HepG2 (cell line): ENCODE results near the gene PDE9A. TPM values are rescaled to one million over a fixed set of nuclear protein-coding genes. Genes with fewer than 3 reads are reported as not detected.

ENCODE experiments used
- AHR ChIP-seq: IDR thresholded peaks from 2 replicates; pipeline ENCODE4 v1.6.1; 2018; ENCODE audit warnings: missing genetic modification reagents, missing compliant biosample characterization
- ARHGAP35 ChIP-seq: sonication (generic); formaldehyde crosslinking; IDR thresholded peaks from 2 replicates; pipeline ENCODE4 v1.9.0; 2022; ENCODE audit warnings: mild to moderate bottlenecking, inconsistent platforms, moderate library complexity, missing genetic modification reagents, borderline replicate concordance
- CREBL2 ChIP-seq: sonication (generic); formaldehyde crosslinking; IDR thresholded peaks from 2 replicates; pipeline ENCODE4 v1.8.1; 2023; ENCODE audit warnings: missing genetic modification reagents, mild to moderate bottlenecking, borderline replicate concordance
- DZIP1 ChIP-seq: sonication (generic); formaldehyde crosslinking; IDR thresholded peaks from 2 replicates; pipeline ENCODE4 v1.5.0; 2020; ENCODE audit warnings: mild to moderate bottlenecking, missing genetic modification reagents
- FOXA1 ChIP-seq, 2 experiments: fragments of 450-650 bp in 1 of 2; sonication (generic) in 1 of 2; formaldehyde crosslinking in 1 of 2; IDR thresholded peaks; 2 replicates each; pipeline versions ENCODE4 v1.4.0 to v1.6.1; 2016 to 2020; ENCODE audit warnings: missing genetic modification reagents in 1 of 2
- MTF2 ChIP-seq: sonication (generic); formaldehyde crosslinking; IDR thresholded peaks from 2 replicates; pipeline ENCODE4 v1.5.0; 2020; ENCODE audit warnings: missing genetic modification reagents, borderline replicate concordance
- RARA ChIP-seq: IDR thresholded peaks from 2 replicates; pipeline ENCODE4 v1.6.1; 2016; ENCODE audit warnings: missing genetic modification reagents, missing compliant biosample characterization
- RFX5 ChIP-seq: IDR thresholded peaks from 2 replicates; pipeline ENCODE4 v1.6.1; 2011; ENCODE audit warnings: low read depth, low read length, improper control_type of control experiment
- RNF219 ChIP-seq: sonication (generic); formaldehyde crosslinking; IDR thresholded peaks from 2 replicates; pipeline ENCODE4 v1.5.0; 2020; ENCODE audit warnings: mild to moderate bottlenecking, missing genetic modification reagents
- SKIL ChIP-seq: sonication (generic); formaldehyde crosslinking; IDR thresholded peaks from 2 replicates; pipeline ENCODE4 v1.8.0; 2022; ENCODE audit warnings: missing genetic modification reagents, mild to moderate bottlenecking, moderate library complexity, borderline replicate concordance
- SMAD9 ChIP-seq: sonication (generic); formaldehyde crosslinking; IDR thresholded peaks from 2 replicates; pipeline ENCODE4 v1.5.1; 2020; ENCODE audit warnings: mild to moderate bottlenecking, missing genetic modification reagents
- STAT5B ChIP-seq: sonication (generic); formaldehyde crosslinking; IDR thresholded peaks from 2 replicates; pipeline ENCODE4 v1.4.0; 2020; ENCODE audit warnings: missing genetic modification reagents
- ZFAT ChIP-seq: sonication (generic); formaldehyde crosslinking; conservative IDR thresholded peaks from 2 replicates; pipeline ENCODE4 v1.8.1; 2023; ENCODE audit warnings: missing genetic modification reagents, inconsistent platforms
- ZNF124 ChIP-seq: sonication (generic); formaldehyde crosslinking; IDR thresholded peaks from 2 replicates; pipeline ENCODE4 v1.4.0; 2020; ENCODE audit warnings: missing genetic modification reagents
- ZNF20 ChIP-seq: sonication (generic); formaldehyde crosslinking; IDR thresholded peaks from 2 replicates; pipeline ENCODE4 v1.4.0; 2020; ENCODE audit warnings: mild to moderate bottlenecking, moderate library complexity, missing genetic modification reagents
- ZNF326 ChIP-seq: sonication (generic); formaldehyde crosslinking; IDR thresholded peaks from 2 replicates; pipeline ENCODE4 v1.4.0; 2020; ENCODE audit warnings: missing genetic modification reagents, borderline replicate concordance
- ZNF431 ChIP-seq: sonication (generic); formaldehyde crosslinking; IDR thresholded peaks from 2 replicates; pipeline ENCODE4 v1.9.0; 2022; ENCODE audit warnings: missing genetic modification reagents, low read depth, mild to moderate bottlenecking, borderline replicate concordance
- ZNF484 ChIP-seq: sonication (generic); formaldehyde crosslinking; IDR thresholded peaks from 2 replicates; pipeline ENCODE4 v1.5.1; 2020; ENCODE audit warnings: mild to moderate bottlenecking, low read depth, missing genetic modification reagents, borderline replicate concordance
- ZNF510 ChIP-seq: sonication (generic); formaldehyde crosslinking; IDR thresholded peaks from 2 replicates; pipeline ENCODE4 v1.4.0; 2020; ENCODE audit warnings: low read depth, mild to moderate bottlenecking, missing genetic modification reagents
- ZNF550 ChIP-seq: sonication (generic); formaldehyde crosslinking; IDR thresholded peaks from 2 replicates; pipeline ENCODE4 v1.4.0; 2020; ENCODE audit warnings: mild to moderate bottlenecking, missing genetic modification reagents, borderline replicate concordance
- ZNF777 ChIP-seq: sonication (generic); formaldehyde crosslinking; IDR thresholded peaks from 2 replicates; pipeline ENCODE4 v1.4.0; 2020; ENCODE audit warnings: missing genetic modification reagents
- ZNF879 ChIP-seq: sonication (generic); formaldehyde crosslinking; IDR thresholded peaks from 2 replicates; pipeline ENCODE4 v1.8.1; 2023; ENCODE audit warnings: missing genetic modification reagents
- ZNF891 ChIP-seq: sonication (generic); formaldehyde crosslinking; IDR thresholded peaks from 2 replicates; pipeline ENCODE4 v1.5.0; 2020; ENCODE audit warnings: mild to moderate bottlenecking, missing genetic modification reagents
- polyA plus RNA-seq, 8 experiments: library from polyadenylated mRNA; depleted of rRNA in 3 of 8; stranded (reverse) in 7 of 8; unstranded in 1 of 8; fragments of >200 nt; fragmentation: Illumina TruSeq in 4 of 8; extraction: Trizol in 4 of 8; gene quantifications; 2 replicates each; pipeline versions ENCODE4 v1.2.1 to v1.2.3, GENCODE V29; 2011 to 2016; ENCODE audit warnings: low read depth in 4 of 8, missing spikeins in 1 of 8, mixed read lengths in 1 of 8; ENCODE audit not compliant: insufficient read depth in 1 of 8
- total RNA-seq, 5 experiments: library from RNA; depleted of rRNA; stranded (reverse); fragments of >200 nt; fragmentation: Illumina TruSeq; extraction: Trizol; gene quantifications; 2 replicates each; pipeline ENCODE4 v1.2.3, GENCODE V29; 2016; ENCODE audit warnings: low read depth in 1 of 5

PDE9A gene
- total and polyA plus RNA-seq, 2 of the 13 experiments (the other 11 are each of a cell fraction or from before 2014, with no cell fraction given), result 4.6 to 19.7 TPM

- TF ChIP-seq SKIL (CRISPR knock-in tag) (no peak), ZNF326 (CRISPR knock-in tag) (no peak), ZNF891 (CRISPR knock-in tag) (no peak), ZNF431 (CRISPR knock-in tag) (no peak), ZFAT (CRISPR knock-in tag) (no peak), ZNF124 (CRISPR knock-in tag) (no peak), ZNF550 (no peak), DZIP1 (CRISPR knock-in tag) (no peak), ZNF510 (CRISPR knock-in tag) (no peak), SMAD9 (CRISPR knock-in tag) (no peak), ARHGAP35 (no peak), STAT5B (CRISPR knock-in tag) (no peak), RARA (CRISPR knock-in tag) (peak; percentile 43; the same call in 1 of the 2 replicates), ZNF484 (CRISPR knock-in tag) (no peak), RFX5 (no peak), ZNF879 (CRISPR knock-in tag) (no peak), AHR (CRISPR knock-in tag) (no peak), RNF219 (CRISPR knock-in tag) (no peak), FOXA1 (IDR thresholded peaks at IDR 0.05) (no peak), FOXA1 (CRISPR knock-in tag; IDR thresholded peaks at IDR 0.05) (peak; percentile 66), MTF2 (CRISPR knock-in tag) (no peak), ZNF777 (no peak), ZNF20 (no peak), CREBL2 (no peak)
These were observed 85.9 kb downstream of the PDE9A start (continued) for GRCh38 chr21:42739061-42739931.
